Upper lobe of right lung (tissue), 1 donor: ENCODE measurements around the gene POU6F1. TPM values are rescaled to one million over a fixed set of nuclear protein-coding genes. Genes with fewer than 3 reads are reported as not detected.
"Not testable (repeated sequence)": the region's sequence is repeated elsewhere in the genome, so short reads cannot be mapped to it uniquely, and the experiment has no call there.

ENCODE experiments used
- ATAC-seq: fragments of 200-7000 bp; cut with Tn5 transposase; one replicate; pipeline ENCODE4 v1.9.1; 2020; ENCODE audit warnings: mild to moderate bottlenecking, moderate library complexity
- DNase-seq: peaks from one replicate; pipeline ENCODE4 v3.0.0-alpha.2; 2020
- H3K27ac ChIP-seq: fragments of 200-600 bp; one replicate; pipeline ENCODE4 v1.8.0; 2022
- H3K27me3 ChIP-seq: fragments of 200-600 bp; one replicate; pipeline ENCODE4 v1.8.0; 2022; ENCODE audit warnings: mild to moderate bottlenecking
- H3K36me3 ChIP-seq: fragments of 200-600 bp; one replicate; pipeline ENCODE4 v1.8.0; 2022
- H3K4me1 ChIP-seq: fragments of 200-600 bp; one replicate; pipeline ENCODE4 v1.8.0; 2022
- H3K4me3 ChIP-seq: fragments of 200-600 bp; one replicate; pipeline ENCODE4 v1.8.0; 2022; ENCODE audit warnings: mild to moderate bottlenecking
- H3K9me3 ChIP-seq: fragments of 200-600 bp; one replicate; pipeline ENCODE4 v1.8.0; 2022
- intact Hi-C: fragments of 100-400 bp; cut with DNase I; formaldehyde crosslinking; loops from one replicate; pipeline ENCODE4 v1.11.0; 2022
- long read RNA-seq: library from polyadenylated mRNA; unstranded; transcript quantifications from one replicate; pipeline ENCODE4 v2.0.0, GENCODE V29; 2021
- total RNA-seq: library from RNA; stranded (reverse); fragmentation: NEBNext Ultra II Directional; extraction: Animal tissue kit (Norgen Biotek cat#: 25700); gene quantifications from one replicate; pipeline ENCODE4 v1.2.1, GENCODE V29; 2021
- TF ChIP-seq, protein P1 (sequence below): fragments of 200-600 bp; IDR thresholded peaks from one replicate; pipeline ENCODE4 v1.8.0; 2022; ENCODE audit warnings: antibody characterized with exemption
- donor health status: DM: no; HTN: yes; CAD: no; lungs with severe emphysema.

POU6F1 gene, protein sequence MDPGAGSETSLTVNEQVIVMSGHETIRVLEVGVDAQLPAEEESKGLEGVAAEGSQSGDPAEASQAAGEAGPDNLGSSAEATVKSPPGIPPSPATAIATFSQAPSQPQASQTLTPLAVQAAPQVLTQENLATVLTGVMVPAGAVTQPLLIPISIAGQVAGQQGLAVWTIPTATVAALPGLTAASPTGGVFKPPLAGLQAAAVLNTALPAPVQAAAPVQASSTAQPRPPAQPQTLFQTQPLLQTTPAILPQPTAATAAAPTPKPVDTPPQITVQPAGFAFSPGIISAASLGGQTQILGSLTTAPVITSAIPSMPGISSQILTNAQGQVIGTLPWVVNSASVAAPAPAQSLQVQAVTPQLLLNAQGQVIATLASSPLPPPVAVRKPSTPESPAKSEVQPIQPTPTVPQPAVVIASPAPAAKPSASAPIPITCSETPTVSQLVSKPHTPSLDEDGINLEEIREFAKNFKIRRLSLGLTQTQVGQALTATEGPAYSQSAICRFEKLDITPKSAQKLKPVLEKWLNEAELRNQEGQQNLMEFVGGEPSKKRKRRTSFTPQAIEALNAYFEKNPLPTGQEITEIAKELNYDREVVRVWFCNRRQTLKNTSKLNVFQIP
- 19.0 TPM for total RNA-seq
- long read RNA-seq, partial matches to known transcripts, result 8 of 17 reads
- long read RNA-seq, other reads (novel, unspliced or antisense), result 7 of 17 reads

DNA sequence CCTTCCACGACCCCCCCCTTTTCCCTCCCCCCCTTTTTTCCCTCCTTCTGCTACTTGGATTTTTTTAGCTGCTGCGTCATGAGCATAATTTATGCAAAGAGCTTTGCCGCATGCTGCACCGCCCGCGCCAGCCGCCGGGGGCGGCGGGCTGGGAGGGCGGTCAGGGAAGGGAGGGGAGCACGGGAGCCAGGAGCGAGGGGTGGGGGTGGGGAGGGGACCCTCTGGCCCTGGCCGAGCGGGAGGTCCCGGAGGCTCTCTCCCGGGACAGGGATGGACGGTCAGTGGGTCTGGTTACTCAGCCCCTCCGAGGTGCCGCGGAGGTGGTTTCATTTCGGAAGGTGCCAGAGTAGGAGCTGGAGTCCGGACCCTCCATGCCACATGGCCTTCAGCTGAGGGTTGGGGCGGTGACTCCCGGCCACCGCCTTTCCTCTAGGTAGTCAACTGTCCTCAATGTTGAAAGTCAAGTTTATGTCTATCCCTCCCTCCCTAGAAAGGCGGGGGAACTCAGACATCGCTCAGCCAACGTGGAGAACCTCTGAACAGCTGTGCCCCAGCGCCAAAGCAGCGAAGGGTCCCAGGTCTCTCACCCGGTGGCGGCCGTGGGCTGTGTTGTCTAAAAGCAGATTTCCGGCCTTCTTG is at the start of gene POU6F1:
TSS of gene POU6F1 (minus strand) at position 95 of the 639 bp plus-strand sequence. CDS start 11,226 bp downstream, outside the sequence.
- ATAC-seq (peak; percentile 91), DNase-seq (peak; percentile 90)
- Histone ChIP-seq H3K4me1 (peaks cover 15% of the 10 kb centered on the region), H3K36me3 (no peaks in the 10 kb centered on the region), H3K4me3 (peak within 1 kb of the TSS; percentile 89), H3K27ac (peak within 1 kb of the TSS; percentile 97), H3K27me3 (no peaks in the 10 kb centered on the region), H3K9me3 (no peaks in the 10 kb centered on the region)
- TF ChIP-seq, protein P1, sequence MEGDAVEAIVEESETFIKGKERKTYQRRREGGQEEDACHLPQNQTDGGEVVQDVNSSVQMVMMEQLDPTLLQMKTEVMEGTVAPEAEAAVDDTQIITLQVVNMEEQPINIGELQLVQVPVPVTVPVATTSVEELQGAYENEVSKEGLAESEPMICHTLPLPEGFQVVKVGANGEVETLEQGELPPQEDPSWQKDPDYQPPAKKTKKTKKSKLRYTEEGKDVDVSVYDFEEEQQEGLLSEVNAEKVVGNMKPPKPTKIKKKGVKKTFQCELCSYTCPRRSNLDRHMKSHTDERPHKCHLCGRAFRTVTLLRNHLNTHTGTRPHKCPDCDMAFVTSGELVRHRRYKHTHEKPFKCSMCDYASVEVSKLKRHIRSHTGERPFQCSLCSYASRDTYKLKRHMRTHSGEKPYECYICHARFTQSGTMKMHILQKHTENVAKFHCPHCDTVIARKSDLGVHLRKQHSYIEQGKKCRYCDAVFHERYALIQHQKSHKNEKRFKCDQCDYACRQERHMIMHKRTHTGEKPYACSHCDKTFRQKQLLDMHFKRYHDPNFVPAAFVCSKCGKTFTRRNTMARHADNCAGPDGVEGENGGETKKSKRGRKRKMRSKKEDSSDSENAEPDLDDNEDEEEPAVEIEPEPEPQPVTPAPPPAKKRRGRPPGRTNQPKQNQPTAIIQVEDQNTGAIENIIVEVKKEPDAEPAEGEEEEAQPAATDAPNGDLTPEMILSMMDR, result peak; percentile 65
- intact Hi-C loops, result no loop called here

DNA sequence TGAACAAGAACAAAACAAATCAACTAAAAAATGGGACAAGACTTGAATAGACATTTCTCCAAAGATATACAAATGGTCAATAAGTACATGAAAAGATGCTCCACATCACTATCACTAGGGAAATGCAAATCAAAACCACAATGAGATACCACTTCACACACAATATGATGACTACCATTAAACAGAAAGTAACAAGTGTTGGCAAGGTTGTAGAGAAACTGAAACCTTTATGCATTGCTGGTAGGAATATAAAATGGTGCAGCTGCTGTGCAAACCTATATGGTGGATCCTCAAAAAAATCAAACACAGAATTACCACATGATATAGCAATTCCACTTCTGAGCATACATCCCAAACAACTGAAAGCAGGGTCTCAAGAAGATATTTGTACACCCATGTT is 47.2 kb upstream of the POU6F1 start:
- no peak for ATAC-seq
- Histone ChIP-seq H3K27me3 (no peaks in the 10 kb centered on the region), H3K27ac (no peak overlapping the region), H3K4me1 (no peaks in the 10 kb centered on the region), H3K9me3 (no peaks in the 10 kb centered on the region), H3K36me3 (no peaks in the 10 kb centered on the region), H3K4me3 (no peak overlapping the region)
- no peak for DNase-seq
- intact Hi-C loops, result no loop called here
- TF ChIP-seq, protein P1, result no peak

DNA sequence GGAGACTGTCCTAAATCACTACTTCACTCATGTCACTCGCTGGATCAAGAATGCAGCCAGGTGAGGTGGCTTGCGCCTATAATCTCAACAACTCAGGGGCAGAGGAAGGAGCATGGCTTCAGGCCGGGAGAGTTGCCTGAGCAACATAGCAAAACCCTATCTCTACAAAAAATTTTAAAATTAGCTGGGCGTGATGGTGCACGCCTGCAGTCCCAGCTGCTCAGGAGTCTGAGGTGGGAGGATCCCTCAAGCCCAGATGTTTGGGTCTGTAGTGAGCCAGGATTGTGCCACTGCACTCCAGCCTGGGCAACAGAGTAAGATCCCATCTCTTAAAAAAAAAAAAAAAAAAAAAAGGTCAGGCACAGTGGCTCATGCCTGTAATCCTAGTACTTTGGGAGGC is 46.4 kb upstream of the POU6F1 start:
- H3K27me3 ChIP-seq, result no peaks in the 10 kb centered on the region
- H3K27ac ChIP-seq, result no peak overlapping the region
- H3K4me3 ChIP-seq, result no peak overlapping the region
- TF ChIP-seq, protein P1, result no peak
- DNase-seq (no peak), ATAC-seq (no peak)
- no peaks in the 10 kb centered on the region for H3K9me3 ChIP-seq
- intact Hi-C loops, result no loop called here
- no peaks in the 10 kb centered on the region for H3K4me1 ChIP-seq
- H3K36me3 ChIP-seq, result no peaks in the 10 kb centered on the region

DNA sequence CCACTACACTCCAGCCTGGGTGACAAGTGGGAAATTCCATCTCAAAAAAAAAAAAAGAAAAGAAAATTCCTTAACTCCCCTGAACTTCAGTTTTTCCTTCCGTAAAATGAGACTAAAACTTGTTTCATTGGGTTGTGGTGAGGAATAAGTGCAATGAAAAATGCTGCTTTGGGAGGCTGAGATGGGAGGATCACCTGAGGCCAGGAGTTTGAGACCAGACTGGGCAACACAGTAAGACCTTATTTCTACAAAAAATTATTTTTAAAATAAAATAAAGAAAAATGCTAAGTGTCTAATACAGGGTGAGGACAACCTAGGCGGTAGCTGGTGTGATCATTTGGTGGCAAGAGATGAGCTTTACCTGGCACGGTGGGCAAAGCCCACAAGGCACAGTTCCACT is 45.5 kb upstream of the POU6F1 start:
- Histone ChIP-seq H3K36me3 (no peaks in the 10 kb centered on the region), H3K4me1 (no peaks in the 10 kb centered on the region), H3K27ac (no peak overlapping the region), H3K9me3 (no peaks in the 10 kb centered on the region), H3K27me3 (no peaks in the 10 kb centered on the region), H3K4me3 (no peak overlapping the region)
- ATAC-seq (no peak), DNase-seq (no peak)
- TF ChIP-seq, protein P1, result no peak
- intact Hi-C loops, result no loop called here

DNA sequence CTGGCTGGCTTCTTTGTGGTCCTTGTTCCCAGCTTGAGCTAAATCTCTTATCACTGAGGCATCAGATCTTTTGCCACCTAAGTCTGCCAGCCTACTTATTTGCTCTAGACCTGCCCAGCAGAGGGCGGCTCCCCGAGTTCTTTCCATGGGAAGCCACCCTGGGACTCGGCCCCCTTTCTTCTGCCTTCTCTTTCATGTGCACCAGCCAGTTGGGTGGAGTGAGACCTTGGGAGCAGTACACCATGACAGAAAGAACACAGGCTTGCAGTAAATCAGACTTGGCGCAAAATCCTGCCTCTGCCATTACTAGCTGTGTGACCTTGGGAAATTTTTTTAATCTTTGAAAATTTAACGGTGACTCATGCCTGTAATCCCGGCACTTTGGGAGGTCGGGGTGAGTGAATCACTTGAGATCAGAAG is 44.9 kb upstream of the POU6F1 start:
- intact Hi-C loops, result no loop called here
- H3K27me3 ChIP-seq, result no peaks in the 10 kb centered on the region
- no peaks in the 10 kb centered on the region for H3K4me1 ChIP-seq
- TF ChIP-seq, protein P1, result peak; percentile 30
- DNase-seq (peak; percentile 70), ATAC-seq (peak; percentile 71)
- H3K36me3 ChIP-seq, result no peaks in the 10 kb centered on the region
- H3K27ac ChIP-seq, result no peak overlapping the region
- H3K4me3 ChIP-seq, result no peak overlapping the region
- no peaks in the 10 kb centered on the region for H3K9me3 ChIP-seq

DNA sequence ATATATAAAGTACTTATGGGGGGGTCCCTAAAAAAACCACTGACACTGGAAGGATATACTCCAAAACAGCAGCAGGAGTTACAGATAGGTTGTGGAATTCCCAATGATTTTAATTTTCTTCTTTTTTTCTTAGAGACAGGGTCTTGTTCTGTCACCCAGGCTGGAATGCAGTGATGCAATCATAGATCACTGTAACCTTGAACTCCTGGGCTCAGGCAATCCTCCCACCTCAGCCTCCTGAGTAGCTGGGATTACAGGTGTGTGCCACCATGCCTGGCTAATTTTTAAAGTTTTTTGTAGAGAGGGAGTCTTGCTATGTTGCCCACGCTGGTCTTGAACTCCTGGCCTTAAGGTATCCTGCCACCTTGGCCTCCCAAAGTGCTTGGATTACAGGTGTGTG is 41.7 kb upstream of the POU6F1 start:
- ATAC-seq, H3K36me3 ChIP-seq, H3K9me3 ChIP-seq, DNase-seq, H3K27ac ChIP-seq, H3K4me3 ChIP-seq, intact Hi-C loops, H3K4me1 ChIP-seq, H3K27me3 ChIP-seq: not testable (repeated sequence)
